ENCODE data around the gene CNPY2. TPM values are rescaled to one million over a fixed set of nuclear protein-coding genes. Genes with fewer than 3 reads are reported as not detected.
A peak's percentile ranks its signal among the peaks of the same experiment; 100 is the strongest.

CNPY2 gene
- total RNA-seq, 4 donors from 2014 or later = 37.2 to 66.6 (median 55.3) TPM

DNA sequence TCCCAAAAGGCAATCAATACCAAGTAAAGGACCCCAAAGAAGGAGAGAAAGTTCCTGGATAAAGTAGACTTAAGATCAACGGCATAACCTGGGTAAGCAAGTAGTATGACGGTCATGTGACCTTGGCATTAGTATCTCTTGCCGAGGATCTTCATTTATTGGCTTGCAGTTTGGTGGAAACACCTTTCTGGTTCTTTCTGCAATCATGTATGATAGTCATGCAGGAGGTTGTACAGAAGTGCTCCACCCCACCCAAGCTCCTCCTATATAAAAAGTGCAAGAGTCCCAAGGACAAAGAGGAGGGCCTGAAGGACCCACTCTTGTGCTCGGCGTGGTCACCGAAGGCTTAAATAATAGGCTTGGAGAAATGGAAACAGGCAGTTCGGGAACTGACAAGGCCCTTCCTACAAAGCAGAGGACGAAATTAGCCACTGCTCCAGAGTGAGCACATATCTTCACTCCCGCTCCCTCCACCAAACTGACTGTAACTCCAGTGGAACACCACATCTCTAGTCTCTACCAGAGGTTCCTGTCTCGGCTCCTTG lies 16.4 kb downstream of the CNPY2 start:
- peaks cover 0 to 19% (median 4%) of the 10 kb centered on the region in 3 donors for H3K36me3 ChIP-seq
- H3K27ac ChIP-seq = peak overlapping the region; percentile 92 to 98 (median 96)
- H3K4me3 ChIP-seq = peak overlapping the region; percentile 73 to 95 (median 88)
- H3K9me3 ChIP-seq = no peaks in the 10 kb centered on the region
- no peaks in the 10 kb centered on the region for H3K27me3 ChIP-seq
- H3K4me1 ChIP-seq = peaks cover 25 to 69% (median 33%) of the 10 kb centered on the region in 3 donors
- intact Hi-C loops (cut with DNase I) = no loop called here
- TF ChIP-seq POLR2A (IDR thresholded peaks at IDR 0.05) = no peak
- TF ChIP-seq, protein P1, sequence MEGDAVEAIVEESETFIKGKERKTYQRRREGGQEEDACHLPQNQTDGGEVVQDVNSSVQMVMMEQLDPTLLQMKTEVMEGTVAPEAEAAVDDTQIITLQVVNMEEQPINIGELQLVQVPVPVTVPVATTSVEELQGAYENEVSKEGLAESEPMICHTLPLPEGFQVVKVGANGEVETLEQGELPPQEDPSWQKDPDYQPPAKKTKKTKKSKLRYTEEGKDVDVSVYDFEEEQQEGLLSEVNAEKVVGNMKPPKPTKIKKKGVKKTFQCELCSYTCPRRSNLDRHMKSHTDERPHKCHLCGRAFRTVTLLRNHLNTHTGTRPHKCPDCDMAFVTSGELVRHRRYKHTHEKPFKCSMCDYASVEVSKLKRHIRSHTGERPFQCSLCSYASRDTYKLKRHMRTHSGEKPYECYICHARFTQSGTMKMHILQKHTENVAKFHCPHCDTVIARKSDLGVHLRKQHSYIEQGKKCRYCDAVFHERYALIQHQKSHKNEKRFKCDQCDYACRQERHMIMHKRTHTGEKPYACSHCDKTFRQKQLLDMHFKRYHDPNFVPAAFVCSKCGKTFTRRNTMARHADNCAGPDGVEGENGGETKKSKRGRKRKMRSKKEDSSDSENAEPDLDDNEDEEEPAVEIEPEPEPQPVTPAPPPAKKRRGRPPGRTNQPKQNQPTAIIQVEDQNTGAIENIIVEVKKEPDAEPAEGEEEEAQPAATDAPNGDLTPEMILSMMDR (IDR thresholded peaks at IDR 0.05) = no peak
- 0 to 1% methylated on average over 10 of the region's 10 CpGs for WGBS, 2 donors
- no peak for DNase-seq

DNA sequence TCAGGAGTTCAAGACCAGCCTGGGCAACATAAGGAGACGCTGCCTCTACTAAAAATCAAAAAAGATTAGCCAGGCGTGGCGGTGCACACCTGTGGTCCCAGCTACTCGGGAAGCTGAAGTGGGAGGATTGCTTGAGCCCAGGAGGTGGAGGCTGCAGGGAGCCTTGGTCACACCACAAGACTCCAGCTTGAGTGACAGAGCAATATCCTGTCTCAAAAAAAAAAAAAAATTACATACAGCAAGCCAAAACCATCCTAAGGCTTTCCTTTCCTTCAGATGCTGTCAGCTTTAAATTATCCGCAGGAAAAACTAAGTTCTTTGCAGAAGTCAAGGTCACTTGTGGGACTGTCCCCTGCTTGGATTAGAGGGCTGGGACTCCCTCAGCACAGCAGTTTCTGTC lies 17.0 kb downstream of the CNPY2 start:
- intact Hi-C loops (cut with DNase I) = no loop called here
- Histone ChIP-seq H3K9me3 (no peaks in the 10 kb centered on the region), H3K4me3 (peak overlapping the region; percentile 73 to 95 (median 88)), H3K27ac (peak overlapping the region; percentile 92 to 98 (median 96)), H3K36me3 (peaks cover 0 to 22% (median 4%) of the 10 kb centered on the region in 3 donors), H3K4me1 (peaks cover 25 to 75% (median 33%) of the 10 kb centered on the region in 3 donors), H3K27me3 (no peaks in the 10 kb centered on the region)
- WGBS, 2 donors = 58 to 74% methylated on average over 5 of the region's 5 CpGs
- DNase-seq = no peak
- TF ChIP-seq, protein P1 (IDR thresholded peaks at IDR 0.05) = no peak
- TF ChIP-seq POLR2A (IDR thresholded peaks at IDR 0.05) = no peak

DNA sequence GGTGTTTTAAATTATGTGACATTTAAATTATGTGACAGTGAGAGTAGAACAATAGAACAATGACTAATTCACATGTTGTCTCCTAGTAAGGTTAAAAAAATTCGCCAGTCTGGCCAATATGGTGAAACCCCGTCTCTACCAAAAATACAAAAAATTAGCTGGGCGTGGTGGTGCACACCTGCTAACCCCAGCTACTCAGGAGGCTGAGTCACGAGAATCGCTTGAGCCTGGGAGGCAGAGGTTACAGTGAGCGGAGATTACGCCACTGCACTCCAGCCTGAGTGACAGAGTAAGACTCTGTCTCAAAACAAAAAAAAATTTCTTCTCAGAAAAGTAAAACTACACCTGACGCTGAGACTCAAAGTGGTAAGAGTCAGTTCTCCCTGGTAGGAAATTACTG lies 18.4 kb downstream of the CNPY2 start:
- Histone ChIP-seq H3K27me3 (no peaks in the 10 kb centered on the region), H3K27ac (peak overlapping the region in 3 of 4 donors; percentile 14 to 97 (median 42)), H3K36me3 (peaks cover 0 to 23% (median 4%) of the 10 kb centered on the region in 3 donors), H3K4me3 (no peak overlapping the region), H3K4me1 (peaks cover 26 to 89% (median 33%) of the 10 kb centered on the region in 3 donors), H3K9me3 (no peaks in the 10 kb centered on the region)
- intact Hi-C loops (cut with DNase I) = no loop called here
- WGBS, 2 donors = 61 to 85% methylated on average over 8 of the region's 8 CpGs
- TF ChIP-seq POLR2A (IDR thresholded peaks at IDR 0.05) = no peak
- TF ChIP-seq, protein P1 (IDR thresholded peaks at IDR 0.05) = no peak
- DNase-seq = no peak

DNA sequence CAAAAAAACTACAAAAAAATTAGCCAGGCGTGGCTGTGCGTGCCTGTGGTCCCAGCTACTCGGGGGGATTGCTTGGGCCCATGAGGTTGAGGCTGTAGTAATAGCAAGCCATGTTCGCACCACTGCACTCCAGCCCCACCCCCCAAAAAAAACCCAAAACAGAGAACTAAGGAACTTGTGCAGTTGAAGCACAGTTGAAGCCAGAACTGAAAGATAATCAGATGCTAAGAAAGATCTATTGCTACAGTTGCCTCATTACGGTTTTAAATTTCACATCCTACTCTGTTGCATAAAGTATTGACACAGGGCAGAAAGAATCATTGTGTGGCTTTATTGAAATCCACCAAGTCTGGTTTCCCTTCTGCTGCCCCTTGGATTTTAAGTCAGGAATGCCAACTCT lies 19.5 kb downstream of the CNPY2 start:
- DNase-seq = no peak
- Histone ChIP-seq H3K4me1 (peaks cover 34 to 89% (median 37%) of the 10 kb centered on the region in 3 donors), H3K4me3 (no peak overlapping the region), H3K36me3 (peaks cover 0 to 28% (median 4%) of the 10 kb centered on the region in 3 donors), H3K27me3 (no peaks in the 10 kb centered on the region), H3K27ac (peak overlapping the region in 1 of 4 donors; percentile 42), H3K9me3 (no peaks in the 10 kb centered on the region)
- no peak for TF ChIP-seq POLR2A (IDR thresholded peaks at IDR 0.05)
- TF ChIP-seq, protein P1 (IDR thresholded peaks at IDR 0.05) = no peak
- WGBS, 2 donors = 58 to 71% methylated on average over 4 to 5 of the region's 5 CpGs
- intact Hi-C loops (cut with DNase I) = no loop called here

DNA sequence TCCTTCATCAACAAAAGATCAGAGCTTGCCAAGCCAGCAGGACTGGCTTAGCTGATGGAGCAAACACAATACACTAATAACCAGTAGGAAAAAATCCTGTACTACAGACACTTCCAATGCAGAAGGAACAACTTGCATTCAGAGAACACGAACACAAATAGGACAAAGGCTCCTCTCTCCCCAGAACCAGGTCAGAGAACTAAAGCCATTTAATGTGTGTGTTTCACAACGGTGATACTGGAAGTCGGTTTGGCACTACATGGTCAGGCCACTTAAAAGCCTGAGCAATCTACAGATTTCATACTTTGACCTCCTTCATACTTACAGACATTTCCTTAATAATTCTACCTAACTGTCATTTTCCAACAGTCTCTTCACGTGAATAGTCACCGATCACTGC lies 22.0 kb downstream of the CNPY2 start:
- DNase-seq = no peak
- no peaks in the 10 kb centered on the region for H3K9me3 ChIP-seq
- H3K4me1 ChIP-seq = peaks cover 26 to 86% (median 28%) of the 10 kb centered on the region in 3 donors
- 65 to 82% methylated on average over 3 to 5 of the region's 5 CpGs for WGBS, 2 donors
- H3K36me3 ChIP-seq = peaks cover 0 to 53% (median 4%) of the 10 kb centered on the region in 3 donors
- intact Hi-C loops (cut with DNase I) = no loop called here
- TF ChIP-seq, protein P1 (IDR thresholded peaks at IDR 0.05) = no peak
- no peak for TF ChIP-seq POLR2A (IDR thresholded peaks at IDR 0.05)
- peak overlapping the region in 3 of 4 donors; percentile 10 to 42 (median 32) for H3K27ac ChIP-seq
- no peaks in the 10 kb centered on the region for H3K27me3 ChIP-seq
- no peak overlapping the region for H3K4me3 ChIP-seq

All from esophagus squamous epithelium (tissue), 5 donors.